Stimulated activated CD8-positive, alpha-beta memory T cell treated with anti-CD3 and anti-CD28 coated beads, Interleukin-12 subunit alpha, Interleukin-12 subunit beta, amount 100 ng/mL, for 4 hours (primary cell): ENCODE results near the gene ASZ1.

Experiments
- DNase-seq: peaks from one replicate; pipeline ENCODE4 v3.0.0-alpha.2; 2020; ENCODE audit warnings: low read depth

Gene ASZ1

GRCh38 chr7:117346161-117346560 is 81.1 kb downstream of the ASZ1 start:
- DNase-seq = no peak

- DNase-seq = no peak
Observed at GRCh38 chr7:117338020-117338419, 89.3 kb downstream of the ASZ1 start.

GRCh38 chr7:117333168-117333567 is 94.1 kb downstream of the ASZ1 start:
- no peak for DNase-seq

- DNase-seq = no peak
Observed at GRCh38 chr7:117332031-117332430, 95.3 kb downstream of the ASZ1 start.

- DNase-seq = no peak
Observed at GRCh38 chr7:117325836-117326235, 101.5 kb downstream of the ASZ1 start.

- DNase-seq = no peak
Observed at GRCh38 chr7:117324960-117325359, 102.3 kb downstream of the ASZ1 start.

- DNase-seq = no peak
Observed at GRCh38 chr7:117323851-117324711, 103.2 kb downstream of the ASZ1 start.

- no peak for DNase-seq
Observed at GRCh38 chr7:117323305-117323850, 103.9 kb downstream of the ASZ1 start.

GRCh38 chr7:117322741-117323304 is 104.5 kb downstream of the ASZ1 start, which contains the start of gene WNT2:
TSS of gene WNT2 (minus strand) at chr7:117323058. CDS start at chr7:117322989, 69 bp downstream.
- no peak for DNase-seq

- DNase-seq = no peak
Observed at GRCh38 chr7:117320523-117320922, 106.8 kb downstream of the ASZ1 start.

GRCh38 chr7:117319181-117319580 is 108.1 kb downstream of the ASZ1 start:
- DNase-seq = no peak

GRCh38 chr7:117313582-117313981 is 113.7 kb downstream of the ASZ1 start:
- DNase-seq = no peak
